DND-41 (cell line): ENCODE measurements around the gene DIO1.

ENCODE experiments used
- CTCF ChIP-seq: IDR thresholded peaks from 2 replicates; pipeline ENCODE4 v1.5.1; 2012; ENCODE audit warnings: borderline replicate concordance, low read length, moderate library complexity, mild to moderate bottlenecking; ENCODE audit not compliant: poor library complexity, severe bottlenecking; ENCODE audit errors: extremely low read depth
- EZH2 ChIP-seq: IDR thresholded peaks from 3 replicates; pipeline ENCODE4 v1.6.1; 2012; ENCODE audit warnings: borderline replicate concordance, low read depth, mild to moderate bottlenecking, moderate library complexity, low read length, inconsistent platforms; ENCODE audit not compliant: severe bottlenecking

GRCh38 chr1:53860967-53861411 is 33.0 kb upstream of the DIO1 start:
- TF ChIP-seq CTCF (peak; percentile 91), EZH2 (no peak)
